ENCODE data around the gene UQCC2.

UQCC2 gene

DNA sequence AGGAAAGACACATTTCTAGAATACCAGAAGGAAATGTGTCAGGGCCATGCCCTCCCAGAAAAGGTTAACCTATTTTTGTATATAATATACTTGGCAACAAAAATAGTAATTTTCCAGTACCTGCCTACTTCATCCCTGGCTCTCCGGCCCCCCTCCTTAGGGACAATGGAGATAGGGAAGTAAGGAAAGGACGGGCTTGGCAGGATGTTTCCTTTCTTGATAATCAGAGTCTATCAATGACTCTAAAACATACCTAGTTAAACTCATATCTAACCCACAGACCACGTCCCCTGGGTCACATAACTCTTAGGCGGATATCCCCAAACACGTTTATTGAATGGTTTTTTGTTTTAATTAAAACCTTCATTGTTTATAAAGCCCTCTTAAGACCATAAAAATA, 11.8 kb downstream of the UQCC2 start:
- no peak for TF ChIP-seq ELF4 (IDR thresholded peaks at IDR 0.05)
- no peak for TF ChIP-seq CTBP1 (IDR thresholded peaks at IDR 0.05; ENCODE audit: borderline replicate concordance)
- TF ChIP-seq FOXA1 (IDR thresholded peaks at IDR 0.05), result no peak
- no peak for TF ChIP-seq L3MBTL2 (conservative IDR thresholded peaks at IDR 0.05)
- TF ChIP-seq FOXM1 (IDR thresholded peaks at IDR 0.05; ENCODE audit: borderline replicate concordance), result no peak
- no peak for TF ChIP-seq ARNT (IDR thresholded peaks at IDR 0.05)
- no peak for TF ChIP-seq TARDBP (IDR thresholded peaks at IDR 0.05)
- TF ChIP-seq HDGF (IDR thresholded peaks at IDR 0.05; ENCODE audit: borderline replicate concordance), result no peak
- TF ChIP-seq, protein P1, sequence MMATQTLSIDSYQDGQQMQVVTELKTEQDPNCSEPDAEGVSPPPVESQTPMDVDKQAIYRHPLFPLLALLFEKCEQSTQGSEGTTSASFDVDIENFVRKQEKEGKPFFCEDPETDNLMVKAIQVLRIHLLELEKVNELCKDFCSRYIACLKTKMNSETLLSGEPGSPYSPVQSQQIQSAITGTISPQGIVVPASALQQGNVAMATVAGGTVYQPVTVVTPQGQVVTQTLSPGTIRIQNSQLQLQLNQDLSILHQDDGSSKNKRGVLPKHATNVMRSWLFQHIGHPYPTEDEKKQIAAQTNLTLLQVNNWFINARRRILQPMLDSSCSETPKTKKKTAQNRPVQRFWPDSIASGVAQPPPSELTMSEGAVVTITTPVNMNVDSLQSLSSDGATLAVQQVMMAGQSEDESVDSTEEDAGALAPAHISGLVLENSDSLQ (IDR thresholded peaks at IDR 0.05), result no peak
- TF ChIP-seq NFRKB (IDR thresholded peaks at IDR 0.05), result no peak
- no peak for TF ChIP-seq FOXK2 (IDR thresholded peaks at IDR 0.05)
- TF ChIP-seq ZNF384 (IDR thresholded peaks at IDR 0.05), result no peak
- TF ChIP-seq SUZ12 (IDR thresholded peaks at IDR 0.05), result no peak
- TF ChIP-seq BHLHE40 (IDR thresholded peaks at IDR 0.05; ENCODE audit: borderline replicate concordance), result no peak
- TF ChIP-seq SP1 (IDR thresholded peaks at IDR 0.05), result no peak
- TF ChIP-seq LEF1 (IDR thresholded peaks at IDR 0.05; ENCODE audit: borderline replicate concordance), result no peak
- CTCF ChIA-PET, result interaction anchor here (1.5 to 1.7 kb wide), 2 partner anchors 12 to 16 kb away, joined by 6 to 7 read pairs; partner anchors contain the start of gene UQCC2
- POLR2A ChIA-PET, result no interaction called here
- DNase-seq (ENCODE audit: extremely low spot score), result no peak

DNA sequence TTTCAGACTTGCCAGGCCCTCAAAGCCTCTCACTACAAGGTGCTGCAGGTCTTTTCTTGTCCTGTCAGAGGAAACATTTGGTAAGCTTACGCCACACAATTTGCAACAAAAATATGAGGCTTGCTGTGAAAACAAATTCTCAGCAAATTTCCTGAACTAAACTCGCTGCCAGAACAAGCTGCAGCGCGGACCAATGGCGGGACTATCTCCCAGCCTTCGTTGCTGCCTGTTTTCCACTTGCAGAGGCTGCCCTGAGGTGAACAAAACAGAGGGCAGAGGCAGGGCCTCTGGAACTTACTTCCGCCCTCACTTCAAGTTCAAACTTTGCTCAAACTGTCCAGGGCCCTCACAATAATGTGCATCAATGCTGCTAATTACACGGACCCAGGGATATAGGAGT, 12.4 kb downstream of the UQCC2 start:
- ChIA-PET POLR2A (no interaction called here), CTCF (no interaction called here)
- TF ChIP-seq TARDBP (IDR thresholded peaks at IDR 0.05), result no peak
- no peak for TF ChIP-seq ARNT (IDR thresholded peaks at IDR 0.05)
- TF ChIP-seq CTBP1 (IDR thresholded peaks at IDR 0.05; ENCODE audit: borderline replicate concordance), result no peak
- no peak for TF ChIP-seq BHLHE40 (IDR thresholded peaks at IDR 0.05; ENCODE audit: borderline replicate concordance)
- no peak for TF ChIP-seq ZNF384 (IDR thresholded peaks at IDR 0.05)
- TF ChIP-seq SP1 (IDR thresholded peaks at IDR 0.05), result no peak
- no peak for TF ChIP-seq L3MBTL2 (conservative IDR thresholded peaks at IDR 0.05)
- TF ChIP-seq FOXM1 (IDR thresholded peaks at IDR 0.05; ENCODE audit: borderline replicate concordance), result no peak
- TF ChIP-seq ELF4 (IDR thresholded peaks at IDR 0.05), result no peak
- TF ChIP-seq, protein P1 (IDR thresholded peaks at IDR 0.05), result no peak
- no peak for TF ChIP-seq FOXK2 (IDR thresholded peaks at IDR 0.05)
- TF ChIP-seq HDGF (IDR thresholded peaks at IDR 0.05; ENCODE audit: borderline replicate concordance), result no peak
- no peak for TF ChIP-seq NFRKB (IDR thresholded peaks at IDR 0.05)
- no peak for TF ChIP-seq LEF1 (IDR thresholded peaks at IDR 0.05; ENCODE audit: borderline replicate concordance)
- TF ChIP-seq FOXA1 (IDR thresholded peaks at IDR 0.05), result no peak
- TF ChIP-seq SUZ12 (IDR thresholded peaks at IDR 0.05), result no peak
- DNase-seq (ENCODE audit: extremely low spot score), result no peak

DNA sequence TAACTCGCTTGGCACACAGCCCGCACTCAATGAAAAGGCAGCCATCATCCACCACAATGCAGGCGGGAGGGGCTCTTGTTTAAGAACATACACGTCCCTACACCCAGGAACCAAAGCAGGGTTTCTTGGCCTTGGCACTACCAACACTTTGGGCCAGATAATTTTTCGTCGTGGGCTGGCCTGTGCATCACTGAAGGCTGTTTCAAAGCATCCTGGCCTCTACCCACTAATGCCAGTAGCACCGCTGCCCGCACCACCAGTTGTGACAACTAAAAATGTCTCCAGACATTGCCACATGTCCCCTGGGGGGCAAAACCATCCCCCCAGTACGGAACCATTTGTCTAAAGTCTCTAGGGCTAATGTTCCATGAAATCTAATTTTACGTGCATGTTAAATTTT, 13.0 kb downstream of the UQCC2 start:
- TF ChIP-seq ARNT (IDR thresholded peaks at IDR 0.05) (no peak), HDGF (IDR thresholded peaks at IDR 0.05; ENCODE audit: borderline replicate concordance) (no peak), BHLHE40 (IDR thresholded peaks at IDR 0.05; ENCODE audit: borderline replicate concordance) (no peak), CTBP1 (IDR thresholded peaks at IDR 0.05; ENCODE audit: borderline replicate concordance) (no peak), ZNF384 (IDR thresholded peaks at IDR 0.05) (no peak), FOXM1 (IDR thresholded peaks at IDR 0.05; ENCODE audit: borderline replicate concordance) (no peak), SP1 (IDR thresholded peaks at IDR 0.05) (no peak), ELF4 (IDR thresholded peaks at IDR 0.05) (no peak), FOXA1 (IDR thresholded peaks at IDR 0.05) (no peak), SUZ12 (IDR thresholded peaks at IDR 0.05) (no peak), NFRKB (IDR thresholded peaks at IDR 0.05) (no peak), LEF1 (IDR thresholded peaks at IDR 0.05; ENCODE audit: borderline replicate concordance) (no peak), FOXK2 (IDR thresholded peaks at IDR 0.05) (no peak), TARDBP (IDR thresholded peaks at IDR 0.05) (no peak), L3MBTL2 (conservative IDR thresholded peaks at IDR 0.05) (no peak)
- TF ChIP-seq, protein P1 (IDR thresholded peaks at IDR 0.05), result no peak
- ChIA-PET POLR2A (no interaction called here), CTCF (no interaction called here)
- no peak for DNase-seq (ENCODE audit: extremely low spot score)

DNA sequence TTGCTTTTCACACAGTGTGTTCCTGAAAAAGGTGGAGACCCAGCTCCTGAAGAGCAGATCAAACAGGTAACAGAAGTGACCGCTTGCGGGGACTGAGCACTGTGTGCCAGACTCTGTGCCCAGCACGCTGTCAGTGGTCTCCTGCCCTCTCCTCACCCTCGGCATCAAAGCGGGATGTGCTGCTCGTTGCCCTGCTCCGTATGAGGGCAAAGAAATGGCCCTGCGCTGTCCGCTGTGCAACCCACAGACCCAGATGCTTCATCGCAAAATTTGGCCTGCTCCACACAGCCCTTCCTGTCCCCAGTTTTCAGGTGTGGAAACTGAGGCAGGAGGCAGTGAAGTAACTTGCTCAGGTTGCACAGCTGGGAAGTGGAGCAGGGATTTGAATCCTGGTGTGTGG, 13.7 kb downstream of the UQCC2 start:
- CTCF ChIA-PET, result interaction anchor here (0.9 kb wide), 1 partner anchor 66 kb away, joined by 3 read pairs; no protein-coding TSS in a partner anchor

More for the DNA sequence above, 13.7 kb downstream of the UQCC2 start:
- no peak for DNase-seq (ENCODE audit: extremely low spot score)
- no peak for TF ChIP-seq ZNF384 (IDR thresholded peaks at IDR 0.05)
- no peak for TF ChIP-seq ELF4 (IDR thresholded peaks at IDR 0.05)
- TF ChIP-seq SP1 (IDR thresholded peaks at IDR 0.05), result no peak
- TF ChIP-seq ARNT (IDR thresholded peaks at IDR 0.05), result no peak
- TF ChIP-seq L3MBTL2 (conservative IDR thresholded peaks at IDR 0.05), result no peak
- no peak for TF ChIP-seq FOXM1 (IDR thresholded peaks at IDR 0.05; ENCODE audit: borderline replicate concordance)
- no peak for TF ChIP-seq BHLHE40 (IDR thresholded peaks at IDR 0.05; ENCODE audit: borderline replicate concordance)
- no peak for TF ChIP-seq LEF1 (IDR thresholded peaks at IDR 0.05; ENCODE audit: borderline replicate concordance)
- TF ChIP-seq TARDBP (IDR thresholded peaks at IDR 0.05), result no peak
- TF ChIP-seq SUZ12 (IDR thresholded peaks at IDR 0.05), result no peak
- TF ChIP-seq, protein P1 (IDR thresholded peaks at IDR 0.05), result no peak
- POLR2A ChIA-PET, result no interaction called here
